Progenitor cell of endocrine pancreas (in vitro differentiated cells): ENCODE results near the gene CLTB. TPM values are rescaled to one million over a fixed set of nuclear protein-coding genes. Genes with fewer than 3 reads are reported as not detected.

Source experiments
- DNase-seq: peaks from one replicate; pipeline ENCODE4 v3.0.0; 2021; ENCODE audit warnings: low spot score; ENCODE audit not compliant: unreplicated experiment
- H3K27ac Mint-ChIP-seq: 2 replicates; pipeline ENCODE4 v1.8.0; 2021; ENCODE audit warnings: mild to moderate bottlenecking, moderate library complexity, mixed read lengths
- H3K27me3 Mint-ChIP-seq: 2 replicates; pipeline ENCODE4 v1.8.0; 2021; ENCODE audit warnings: mixed read lengths
- H3K36me3 Mint-ChIP-seq: 2 replicates; pipeline ENCODE4 v1.8.0; 2022; ENCODE audit warnings: mixed read lengths; ENCODE audit not compliant: insufficient read depth
- H3K4me1 Mint-ChIP-seq: 2 replicates; pipeline ENCODE4 v1.8.0; 2021; ENCODE audit warnings: low read depth, mixed read lengths
- H3K4me3 Mint-ChIP-seq: 2 replicates; pipeline ENCODE4 v1.8.0; 2021; ENCODE audit warnings: low read depth, mild to moderate bottlenecking, moderate library complexity, mixed read lengths
- H3K9me3 Mint-ChIP-seq: 2 replicates; pipeline ENCODE4 v1.8.0; 2021; ENCODE audit warnings: low read depth, mixed read lengths
- total RNA-seq: library from RNA; stranded (reverse); gene quantifications from 2 replicates; pipeline ENCODE4 v1.2.1, GENCODE V29; 2021
- TF ChIP-seq, protein P1 (sequence below): fragments of 200-600 bp; sonication (generic); IDR thresholded peaks from one replicate; pipeline ENCODE4 v1.5.0; 2021; ENCODE audit warnings: antibody characterized with exemption, mild to moderate bottlenecking; ENCODE audit not compliant: unreplicated experiment

Gene CLTB
- total RNA-seq, 1 donor from 2014 or later: 29.1 TPM

DNA sequence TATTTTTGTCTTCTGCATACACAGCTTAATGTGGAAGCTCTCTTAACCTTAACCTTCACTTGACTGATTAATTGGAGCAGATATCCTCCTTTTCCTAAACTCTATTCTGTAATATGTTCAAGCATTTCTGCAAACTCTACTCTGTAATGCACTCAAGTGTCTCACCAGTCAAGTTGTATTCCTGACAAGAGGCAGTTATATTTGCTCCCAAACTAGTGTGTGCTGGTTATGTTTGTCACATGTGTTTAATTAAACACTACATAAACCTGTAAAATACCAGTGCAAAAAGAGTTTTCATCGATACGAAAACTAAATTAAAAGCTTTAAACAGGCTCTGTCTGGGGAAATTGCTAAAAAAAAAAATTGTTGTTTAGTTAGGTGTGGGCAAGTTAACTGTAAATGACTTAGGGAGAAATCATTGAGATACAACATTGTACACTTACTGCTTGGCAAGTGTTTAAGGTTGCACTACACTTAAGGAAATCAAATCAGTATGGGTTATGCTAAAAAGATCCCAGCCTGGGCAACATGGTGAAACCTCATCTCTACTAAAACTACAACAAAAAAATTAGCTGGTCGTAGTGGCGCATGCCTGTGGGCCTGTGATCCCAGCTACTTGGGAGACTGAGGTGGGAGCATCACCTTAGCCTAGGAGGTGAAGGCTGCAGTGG, 38.5 kb upstream of the CLTB start:
- no peak overlapping the region for H3K4me3 Mint-ChIP-seq
- H3K27ac Mint-ChIP-seq: no peak overlapping the region
- peaks cover 11% of the 10 kb centered on the region for H3K36me3 Mint-ChIP-seq
- H3K4me1 Mint-ChIP-seq: peaks cover 10% of the 10 kb centered on the region
- DNase-seq: no peak
- H3K9me3 Mint-ChIP-seq: no peaks in the 10 kb centered on the region
- no peaks in the 10 kb centered on the region for H3K27me3 Mint-ChIP-seq
- TF ChIP-seq, protein P1, sequence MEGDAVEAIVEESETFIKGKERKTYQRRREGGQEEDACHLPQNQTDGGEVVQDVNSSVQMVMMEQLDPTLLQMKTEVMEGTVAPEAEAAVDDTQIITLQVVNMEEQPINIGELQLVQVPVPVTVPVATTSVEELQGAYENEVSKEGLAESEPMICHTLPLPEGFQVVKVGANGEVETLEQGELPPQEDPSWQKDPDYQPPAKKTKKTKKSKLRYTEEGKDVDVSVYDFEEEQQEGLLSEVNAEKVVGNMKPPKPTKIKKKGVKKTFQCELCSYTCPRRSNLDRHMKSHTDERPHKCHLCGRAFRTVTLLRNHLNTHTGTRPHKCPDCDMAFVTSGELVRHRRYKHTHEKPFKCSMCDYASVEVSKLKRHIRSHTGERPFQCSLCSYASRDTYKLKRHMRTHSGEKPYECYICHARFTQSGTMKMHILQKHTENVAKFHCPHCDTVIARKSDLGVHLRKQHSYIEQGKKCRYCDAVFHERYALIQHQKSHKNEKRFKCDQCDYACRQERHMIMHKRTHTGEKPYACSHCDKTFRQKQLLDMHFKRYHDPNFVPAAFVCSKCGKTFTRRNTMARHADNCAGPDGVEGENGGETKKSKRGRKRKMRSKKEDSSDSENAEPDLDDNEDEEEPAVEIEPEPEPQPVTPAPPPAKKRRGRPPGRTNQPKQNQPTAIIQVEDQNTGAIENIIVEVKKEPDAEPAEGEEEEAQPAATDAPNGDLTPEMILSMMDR: no peak

DNA sequence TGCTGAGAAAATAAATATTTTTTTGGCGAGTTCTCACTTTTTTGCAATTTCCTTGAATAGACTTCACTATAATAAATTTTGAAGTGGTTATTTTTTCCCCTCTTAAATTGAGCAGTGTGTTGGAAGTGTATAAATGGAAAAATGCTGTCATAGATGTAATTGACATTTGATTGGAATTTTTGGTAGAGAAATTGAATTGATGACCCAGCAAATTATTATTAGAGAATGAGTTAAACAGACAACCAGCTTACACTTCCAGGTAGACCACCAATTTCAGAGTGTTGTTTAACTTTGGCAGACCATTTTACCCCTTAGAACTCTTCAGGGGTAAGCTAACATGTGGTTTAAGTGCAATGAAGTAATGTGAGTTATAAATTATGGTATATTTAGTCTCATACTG, 33.7 kb upstream of the CLTB start:
- H3K4me3 Mint-ChIP-seq: no peak overlapping the region
- no peaks in the 10 kb centered on the region for H3K27me3 Mint-ChIP-seq
- DNase-seq: no peak
- H3K27ac Mint-ChIP-seq: no peak overlapping the region
- no peaks in the 10 kb centered on the region for H3K9me3 Mint-ChIP-seq
- H3K36me3 Mint-ChIP-seq: peaks cover 7% of the 10 kb centered on the region
- peaks cover 22% of the 10 kb centered on the region for H3K4me1 Mint-ChIP-seq
- TF ChIP-seq, protein P1: no peak

DNA sequence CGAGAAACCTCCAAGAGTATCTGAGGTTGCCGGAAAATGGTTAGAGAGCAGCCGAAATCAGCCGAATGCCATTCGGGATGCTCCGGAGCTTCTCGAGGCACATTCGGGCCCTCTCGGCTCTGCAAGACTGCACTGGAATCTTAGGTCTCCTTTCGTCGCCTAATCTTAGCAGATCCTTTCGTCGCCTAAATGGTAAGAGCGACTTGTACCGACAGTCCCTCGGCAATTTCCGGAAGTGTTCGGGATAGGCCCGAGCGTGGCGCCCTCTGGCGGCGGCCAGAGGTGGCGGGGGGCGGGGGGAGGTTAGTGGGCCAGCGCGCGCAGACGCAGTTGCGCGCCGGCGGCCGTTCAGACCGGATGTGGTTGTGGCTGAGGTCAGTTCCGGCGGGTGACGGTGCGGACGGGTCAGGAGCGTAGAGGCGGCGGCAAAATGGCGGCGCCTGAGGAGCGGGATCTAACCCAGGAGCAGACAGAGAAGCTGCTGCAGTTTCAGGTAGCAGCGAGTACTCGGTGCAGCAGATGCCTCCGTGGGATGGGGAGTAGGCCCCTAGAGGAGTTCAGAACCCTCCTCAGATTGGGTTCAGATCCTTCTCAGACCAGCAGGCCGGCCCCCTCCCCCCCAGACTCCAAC, 31.8 kb upstream of the CLTB start, which contains the start of gene FAF2:
Gene FAF2 (plus strand): TSS at position 408 of the 631 bp plus-strand sequence. CDS start 23 bp downstream, at position 431.
- H3K27me3 Mint-ChIP-seq: no peaks in the 10 kb centered on the region
- H3K9me3 Mint-ChIP-seq: no peaks in the 10 kb centered on the region
- H3K4me1 Mint-ChIP-seq: peaks cover 21% of the 10 kb centered on the region
- H3K27ac Mint-ChIP-seq: peak within 1 kb of the TSS; percentile 98
- H3K36me3 Mint-ChIP-seq: peaks cover 4% of the 10 kb centered on the region
- TF ChIP-seq, protein P1: peak; percentile 100
- peak; percentile 100 for DNase-seq
- H3K4me3 Mint-ChIP-seq: peak within 1 kb of the TSS; percentile 98

DNA sequence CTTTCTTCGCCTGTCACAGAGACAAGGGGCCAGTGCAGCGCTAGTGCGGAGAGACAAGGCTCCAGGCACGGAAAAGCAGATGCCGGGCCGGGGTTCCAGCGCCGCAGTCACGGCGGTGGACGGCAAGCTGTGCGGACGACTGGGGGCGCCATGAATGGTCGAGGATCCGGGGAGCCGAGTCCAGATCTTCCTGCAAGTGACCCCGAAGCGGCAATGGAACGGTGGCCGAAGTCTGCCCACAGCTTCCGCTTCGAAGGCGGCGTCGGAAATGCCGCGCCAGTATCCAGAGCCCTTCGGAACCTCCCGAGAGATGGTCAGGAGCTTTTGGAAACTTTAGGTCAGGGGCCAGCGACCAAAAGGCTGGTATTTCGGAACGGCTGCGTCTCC, 31.2 kb upstream of the CLTB start:
- peaks cover 1% of the 10 kb centered on the region for H3K36me3 Mint-ChIP-seq
- peaks cover 17% of the 10 kb centered on the region for H3K4me1 Mint-ChIP-seq
- TF ChIP-seq, protein P1: no peak
- no peaks in the 10 kb centered on the region for H3K27me3 Mint-ChIP-seq
- peak overlapping the region; percentile 98 for H3K4me3 Mint-ChIP-seq
- H3K9me3 Mint-ChIP-seq: no peaks in the 10 kb centered on the region
- DNase-seq: peak; percentile 48
- H3K27ac Mint-ChIP-seq: peak overlapping the region; percentile 98

DNA sequence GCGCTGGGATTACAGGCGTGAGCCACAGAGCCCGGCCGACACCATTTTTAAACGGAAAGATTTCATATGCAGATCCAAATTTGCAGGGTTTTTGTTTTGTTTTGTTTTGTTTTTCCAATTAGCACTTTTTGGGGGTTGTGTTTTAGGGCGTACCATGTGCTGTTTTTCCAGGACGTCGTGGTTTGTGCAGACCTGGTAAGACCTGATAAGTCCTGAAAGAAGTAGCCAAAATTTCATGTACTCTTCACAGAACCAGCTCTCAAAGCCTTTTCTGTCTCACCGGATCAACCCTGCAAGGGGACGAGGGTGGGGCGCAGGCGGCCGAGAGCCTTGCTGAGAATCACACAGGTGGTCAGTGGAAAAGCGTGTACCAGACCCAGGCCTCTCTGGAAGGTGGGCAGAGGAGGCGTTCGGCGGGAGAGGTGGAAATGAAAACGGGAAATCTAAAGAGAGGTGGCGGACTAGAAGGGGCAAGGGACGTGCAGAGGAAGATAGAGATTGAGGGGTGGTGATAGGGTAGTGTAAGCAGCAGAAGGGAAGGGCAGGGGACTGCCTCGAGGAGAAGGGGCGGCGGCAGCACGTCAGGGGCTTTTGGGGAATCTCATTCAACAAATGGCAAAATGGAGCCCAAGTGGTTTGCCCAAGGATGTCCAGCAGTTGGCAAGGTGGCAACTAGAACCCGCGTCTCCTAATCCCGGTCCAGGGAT, 30.7 kb upstream of the CLTB start:
- Mint-ChIP-seq H3K27me3 (peaks cover 2% of the 10 kb centered on the region), H3K9me3 (no peaks in the 10 kb centered on the region), H3K4me3 (peak overlapping the region; percentile 98), H3K4me1 (peaks cover 15% of the 10 kb centered on the region), H3K36me3 (peaks cover 1% of the 10 kb centered on the region), H3K27ac (peak overlapping the region; percentile 98)
- peak; percentile 14 for DNase-seq
- TF ChIP-seq, protein P1: no peak
